ENCODE data around the gene GPR173. TPM values are rescaled to one million over a fixed set of nuclear protein-coding genes. Genes with fewer than 3 reads are reported as not detected.

The GPR173 gene
- total RNA-seq, 1 experiment from 2014 or later: 0.68 TPM

DNA sequence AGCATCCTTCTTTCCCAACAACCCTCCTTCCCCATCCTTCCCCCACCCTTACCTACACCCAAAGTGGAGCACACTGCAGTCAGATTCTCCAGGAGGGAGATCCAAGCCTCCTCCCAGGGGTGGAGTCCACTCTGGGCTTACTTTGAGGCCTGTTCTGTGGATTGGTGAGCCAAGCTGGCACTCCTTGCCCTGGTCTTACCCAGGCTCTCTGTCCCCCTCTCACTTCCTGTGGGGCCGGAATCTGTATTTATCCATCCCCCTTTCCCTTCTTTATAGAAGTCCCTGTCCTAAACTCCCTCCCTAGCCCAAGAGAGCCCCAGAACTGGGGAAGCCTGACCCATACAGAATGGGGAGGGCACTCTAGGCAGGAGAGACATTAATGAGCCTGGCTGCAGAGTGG, 30.4 kb downstream of the GPR173 start:
- H3K27me3 Mint-ChIP-seq (ENCODE audit: unreplicated experiment): peaks cover 23% of the 10 kb centered on the region
- DNase-seq: no peak
- H3K4me3 Mint-ChIP-seq (ENCODE audit: low read depth, unreplicated experiment): no peak overlapping the region
- CTCF ChIA-PET: no interaction called here
- intact Hi-C loops (cut with micrococcal nuclease; ENCODE audit: unreplicated experiment): no loop called here
- no peaks in the 10 kb centered on the region for H3K9me3 Mint-ChIP-seq (ENCODE audit: low read depth, unreplicated experiment)
- no peak overlapping the region for H3K27ac Mint-ChIP-seq (ENCODE audit: unreplicated experiment)
- BruUV-seq (replicated peaks): no TSS peak
- peaks cover 31% of the 10 kb centered on the region for H3K36me3 Mint-ChIP-seq (ENCODE audit: insufficient read depth, unreplicated experiment)
- TF ChIP-seq, protein P1, sequence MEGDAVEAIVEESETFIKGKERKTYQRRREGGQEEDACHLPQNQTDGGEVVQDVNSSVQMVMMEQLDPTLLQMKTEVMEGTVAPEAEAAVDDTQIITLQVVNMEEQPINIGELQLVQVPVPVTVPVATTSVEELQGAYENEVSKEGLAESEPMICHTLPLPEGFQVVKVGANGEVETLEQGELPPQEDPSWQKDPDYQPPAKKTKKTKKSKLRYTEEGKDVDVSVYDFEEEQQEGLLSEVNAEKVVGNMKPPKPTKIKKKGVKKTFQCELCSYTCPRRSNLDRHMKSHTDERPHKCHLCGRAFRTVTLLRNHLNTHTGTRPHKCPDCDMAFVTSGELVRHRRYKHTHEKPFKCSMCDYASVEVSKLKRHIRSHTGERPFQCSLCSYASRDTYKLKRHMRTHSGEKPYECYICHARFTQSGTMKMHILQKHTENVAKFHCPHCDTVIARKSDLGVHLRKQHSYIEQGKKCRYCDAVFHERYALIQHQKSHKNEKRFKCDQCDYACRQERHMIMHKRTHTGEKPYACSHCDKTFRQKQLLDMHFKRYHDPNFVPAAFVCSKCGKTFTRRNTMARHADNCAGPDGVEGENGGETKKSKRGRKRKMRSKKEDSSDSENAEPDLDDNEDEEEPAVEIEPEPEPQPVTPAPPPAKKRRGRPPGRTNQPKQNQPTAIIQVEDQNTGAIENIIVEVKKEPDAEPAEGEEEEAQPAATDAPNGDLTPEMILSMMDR (IDR thresholded peaks at IDR 0.05; ENCODE audit: unreplicated experiment): no peak
- peaks cover 12% of the 10 kb centered on the region for H3K4me1 Mint-ChIP-seq (ENCODE audit: low read depth, unreplicated experiment)

DNA sequence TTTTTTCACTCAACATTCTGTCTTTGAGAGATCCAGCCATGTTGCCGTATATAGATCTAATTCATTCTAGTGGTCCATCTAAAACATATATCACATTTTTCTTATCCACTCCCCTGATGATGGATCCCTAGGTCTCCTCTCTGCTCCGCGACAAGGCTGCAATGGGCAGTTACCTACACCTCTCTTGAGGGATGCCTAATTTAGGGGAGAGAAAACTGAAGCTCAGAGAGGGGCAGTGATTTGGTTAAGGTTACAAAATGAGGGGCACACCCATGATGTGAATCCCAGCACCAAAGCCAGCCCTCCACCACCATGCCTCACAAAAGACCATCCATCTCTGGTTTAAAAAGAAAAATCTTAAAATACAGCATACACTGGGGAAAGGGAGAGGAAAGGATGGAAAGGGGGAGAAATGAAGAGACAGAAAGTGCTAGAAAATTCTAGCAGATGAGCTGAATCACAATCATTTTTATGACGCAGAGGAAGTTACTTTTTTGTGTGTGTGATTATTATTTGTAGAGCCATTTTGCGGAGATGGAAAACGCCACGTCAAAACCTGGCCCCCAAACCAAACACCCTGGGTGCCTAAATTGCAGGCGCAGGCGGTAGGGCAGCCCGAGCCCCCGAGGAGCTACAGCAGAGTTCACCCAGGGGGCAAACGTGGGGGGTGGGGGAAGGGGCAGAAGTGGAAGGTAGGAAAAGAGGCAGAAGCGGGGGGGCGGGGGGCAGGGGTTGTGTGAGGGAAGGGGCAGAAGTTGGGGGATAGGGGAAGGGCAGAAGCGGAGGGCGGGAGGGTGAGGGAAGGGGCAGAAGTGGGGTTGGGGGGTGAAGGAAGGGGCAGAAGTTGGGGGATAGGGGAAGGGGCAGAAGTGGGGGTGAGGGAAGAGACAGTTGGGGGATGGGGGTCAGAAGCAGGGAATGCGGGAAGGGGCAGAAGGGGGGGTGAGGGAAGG, 32.3 kb downstream of the GPR173 start:
- Mint-ChIP-seq H3K4me1 (ENCODE audit: low read depth, unreplicated experiment) (peaks cover 12% of the 10 kb centered on the region), H3K9me3 (ENCODE audit: low read depth, unreplicated experiment) (no peaks in the 10 kb centered on the region), H3K4me3 (ENCODE audit: low read depth, unreplicated experiment) (peak overlapping the region; percentile 55), H3K27me3 (ENCODE audit: unreplicated experiment) (peaks cover 10% of the 10 kb centered on the region), H3K27ac (ENCODE audit: unreplicated experiment) (peak overlapping the region; percentile 71), H3K36me3 (ENCODE audit: insufficient read depth, unreplicated experiment) (peaks cover 40% of the 10 kb centered on the region)
- TF ChIP-seq, protein P1 (IDR thresholded peaks at IDR 0.05; ENCODE audit: unreplicated experiment): no peak
- no peak for DNase-seq
- CTCF ChIA-PET: interaction anchor here (0.7 kb wide), 1 partner anchor 41 kb away, joined by 3 read pairs; no protein-coding TSS in a partner anchor
- intact Hi-C loops (cut with micrococcal nuclease; ENCODE audit: unreplicated experiment): no loop called here
- BruUV-seq (replicated peaks): no TSS peak

DNA sequence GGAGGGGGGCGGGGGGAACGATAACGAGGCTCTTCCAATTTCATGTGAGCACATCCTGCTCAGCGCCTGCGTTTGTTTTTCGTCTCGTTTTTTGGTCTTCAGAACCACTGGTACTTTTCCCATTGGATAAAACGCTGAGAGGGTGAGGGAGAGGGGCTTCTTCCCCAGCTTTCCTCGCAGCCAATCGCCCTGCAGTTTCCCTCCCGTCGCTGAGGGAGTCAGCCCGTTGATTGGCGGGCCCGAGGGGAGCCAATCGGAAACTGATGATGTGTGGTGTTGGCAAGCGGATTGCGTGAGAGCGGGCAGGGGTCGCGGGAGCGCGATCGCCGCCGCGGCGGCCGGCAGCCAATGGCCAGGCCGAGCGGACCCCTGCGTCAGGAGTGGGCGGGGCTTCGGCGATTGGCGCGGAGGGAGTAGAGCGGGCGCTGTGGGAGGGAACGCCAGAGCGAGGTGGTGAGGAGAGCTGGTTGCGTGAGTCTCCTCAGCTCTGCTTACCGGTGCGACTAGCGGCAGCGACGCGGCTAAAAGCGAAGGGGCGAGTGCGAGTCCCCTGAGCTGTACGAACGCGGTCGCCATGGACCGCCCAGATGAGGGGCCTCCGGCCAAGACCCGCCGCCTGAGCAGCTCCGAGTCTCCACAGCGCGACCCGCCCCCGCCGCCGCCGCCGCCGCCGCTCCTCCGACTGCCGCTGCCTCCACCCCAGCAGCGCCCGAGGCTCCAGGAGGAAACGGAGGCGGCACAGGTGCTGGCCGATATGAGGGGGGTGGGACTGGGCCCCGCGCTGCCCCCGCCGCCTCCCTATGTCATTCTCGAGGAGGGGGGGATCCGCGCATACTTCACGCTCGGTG, 33.6 kb downstream of the GPR173 start, which contains the start of gene TSPYL2:
Gene TSPYL2 (plus strand): TSS at position 443 of the 848 bp plus-strand sequence. CDS start 132 bp downstream, at position 575.
- CTCF ChIA-PET: interaction anchor here (0.7 to 1.3 kb wide), 2 partner anchors 42 to 93 kb away, joined by 3 read pairs; no protein-coding TSS in a partner anchor
- intact Hi-C loops (cut with micrococcal nuclease; ENCODE audit: unreplicated experiment): no loop called here
- TF ChIP-seq, protein P1 (IDR thresholded peaks at IDR 0.05; ENCODE audit: unreplicated experiment): no peak
- H3K36me3 Mint-ChIP-seq (ENCODE audit: insufficient read depth, unreplicated experiment): peaks cover 48% of the 10 kb centered on the region
- H3K9me3 Mint-ChIP-seq (ENCODE audit: low read depth, unreplicated experiment): no peaks in the 10 kb centered on the region
- H3K4me1 Mint-ChIP-seq (ENCODE audit: low read depth, unreplicated experiment): peaks cover 12% of the 10 kb centered on the region
- H3K4me3 Mint-ChIP-seq (ENCODE audit: low read depth, unreplicated experiment): peak within 1 kb of the TSS; percentile 81
- peak; percentile 96 for DNase-seq
- no peaks in the 10 kb centered on the region for H3K27me3 Mint-ChIP-seq (ENCODE audit: unreplicated experiment)
- TSS peak; percentile 38 for BruUV-seq (replicated peaks)
- H3K27ac Mint-ChIP-seq (ENCODE audit: unreplicated experiment): peak within 1 kb of the TSS; percentile 94

Data from Calu3 (cell line).